GM19455 (cell line): Measurements from ENCODE around the gene POMGNT2.

Source experiments
- ATAC-seq: cut with Tn5 transposase; IDR thresholded peaks from one replicate; pipeline ENCODE4 v1.9.1; 2021; ENCODE audit not compliant: unreplicated experiment

Gene POMGNT2

DNA sequence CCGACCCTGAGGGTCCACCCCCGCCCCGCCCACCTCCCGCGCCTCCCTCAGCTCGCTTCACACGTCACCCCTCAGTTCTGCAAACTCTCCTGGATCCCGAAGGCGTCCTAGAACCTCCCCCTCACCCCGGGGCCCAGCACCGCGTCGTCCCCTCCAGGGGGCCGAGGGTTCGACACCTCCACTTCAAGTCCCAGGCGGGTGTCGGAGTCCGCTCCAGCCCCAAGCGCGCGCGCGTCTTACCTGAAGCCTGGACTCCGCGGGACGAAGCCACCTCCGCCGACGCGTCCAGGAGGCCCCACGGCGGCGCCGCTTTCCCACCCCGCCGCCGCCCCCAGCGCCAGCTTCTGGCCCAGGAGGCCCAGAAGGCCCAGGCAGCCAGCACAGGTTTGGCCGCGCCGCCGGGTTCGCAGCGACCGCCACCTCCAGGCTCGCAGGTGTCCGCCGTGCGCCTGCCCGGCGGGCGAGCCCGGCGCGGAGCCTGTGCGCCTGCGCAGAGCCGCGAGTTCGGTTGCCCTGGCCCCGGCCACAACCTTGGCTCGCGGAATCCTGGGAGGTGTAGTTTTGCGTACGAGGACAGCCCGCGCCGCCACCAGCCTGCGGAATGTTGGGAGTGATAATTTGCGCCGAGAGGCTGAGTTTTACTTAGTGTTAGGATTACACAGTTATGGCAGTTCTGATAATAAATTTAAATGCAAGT, at the start of gene POMGNT2:
TSS of gene POMGNT2 (minus strand) at position 484 of the 697 bp plus-strand sequence. CDS start 24,648 bp downstream, outside the sequence.
- ATAC-seq = peak; percentile 91

DNA sequence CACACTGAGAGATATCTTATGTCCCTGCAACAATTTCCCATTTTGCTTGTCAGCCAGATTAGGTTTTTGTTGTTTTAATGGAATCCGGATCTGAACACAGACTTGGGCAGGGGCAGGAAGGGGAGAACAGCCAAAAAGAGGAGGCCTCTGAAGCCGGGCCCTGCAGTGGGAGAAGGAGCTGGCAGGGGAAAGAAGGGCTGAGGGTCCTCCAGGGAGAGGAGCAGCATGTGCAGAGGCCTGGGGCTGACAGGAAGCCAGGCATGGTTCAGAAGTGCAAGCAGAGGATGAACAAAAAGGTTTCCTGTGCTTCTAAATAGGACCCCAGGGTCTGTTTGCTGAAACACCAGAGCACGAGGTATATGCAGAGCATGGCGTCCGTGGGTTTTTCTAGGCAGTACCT, 49.1 kb upstream of the POMGNT2 start:
- no peak for ATAC-seq

DNA sequence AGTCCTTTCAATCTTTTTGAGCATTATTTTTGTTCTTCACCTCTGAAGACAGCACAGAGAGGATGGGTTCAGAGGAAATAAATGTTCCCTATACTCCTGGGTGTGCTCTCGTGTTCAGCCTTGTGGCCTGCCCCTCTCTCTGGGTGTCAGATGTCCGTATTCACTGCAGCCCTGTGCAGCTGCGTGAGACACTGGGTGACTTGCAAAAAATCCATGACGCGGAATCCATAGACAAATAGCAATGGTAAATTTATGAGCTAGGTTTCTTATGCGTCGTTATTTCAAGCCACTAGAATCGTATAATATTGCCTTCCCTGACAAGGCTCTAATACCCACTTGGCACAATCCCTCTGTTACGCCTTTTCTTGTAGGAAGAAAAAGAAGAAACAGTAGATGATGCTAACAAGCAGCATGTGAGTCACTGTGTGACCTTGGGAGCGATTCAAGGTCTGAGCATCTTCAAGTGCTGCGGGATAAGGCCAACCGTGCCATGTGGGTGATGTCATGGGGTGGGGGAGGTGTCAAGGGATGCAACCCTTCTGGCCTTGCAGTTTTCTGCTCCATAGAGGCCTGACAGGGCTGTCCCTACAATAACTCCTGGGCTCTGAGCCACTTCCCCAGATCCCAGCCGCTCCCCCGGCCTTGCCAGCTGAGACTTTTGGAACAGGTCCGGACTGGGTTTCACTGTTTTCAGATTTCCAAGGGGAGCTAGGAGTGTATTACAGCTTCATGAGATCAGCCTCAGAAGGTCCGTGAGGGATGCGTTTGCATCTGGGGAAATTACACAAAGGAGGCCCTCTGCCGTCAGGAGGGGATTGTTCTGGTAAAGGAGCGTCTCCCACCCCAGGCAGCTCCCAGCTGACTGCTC, 47.6 kb upstream of the POMGNT2 start:
- ATAC-seq = no peak

DNA sequence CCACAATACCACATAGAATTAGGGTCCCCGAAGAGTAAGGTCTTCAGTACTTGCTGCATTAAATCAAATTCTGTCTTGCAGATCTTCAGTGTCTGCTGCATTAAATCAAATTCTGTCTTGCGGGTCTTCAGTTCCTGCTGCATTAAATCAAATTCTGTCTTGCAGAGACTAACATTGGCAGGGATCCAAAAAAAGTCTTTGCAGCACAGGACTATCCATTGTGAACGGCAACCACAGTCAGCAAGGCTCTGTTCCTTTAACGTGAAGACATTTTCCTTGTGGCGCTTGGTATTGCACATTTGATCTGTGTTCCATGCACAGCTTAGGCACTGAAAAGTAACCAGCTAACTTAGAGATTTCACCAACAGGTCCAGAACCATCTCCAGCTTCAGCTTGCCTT, 46.8 kb upstream of the POMGNT2 start:
- ATAC-seq = no peak

DNA sequence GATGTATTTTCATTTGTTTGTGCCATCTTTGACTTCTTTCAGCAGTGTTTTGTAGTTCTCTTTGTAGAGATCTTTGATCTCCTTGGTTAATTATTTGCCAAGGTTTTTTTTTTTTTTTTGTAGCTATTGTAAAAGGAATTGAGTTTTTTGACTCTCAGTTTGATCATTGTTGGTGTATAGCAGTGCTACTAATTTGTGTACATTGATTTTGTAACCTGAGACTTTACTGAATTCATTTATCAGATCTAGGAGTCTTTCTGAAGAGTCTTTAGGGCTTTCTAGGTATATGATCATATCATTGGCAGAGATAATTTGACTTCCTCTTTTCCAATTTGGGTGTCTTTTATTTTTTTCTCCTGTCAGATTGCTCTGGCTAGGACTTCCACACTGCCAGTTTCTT, 42.2 kb upstream of the POMGNT2 start:
- ATAC-seq = no peak

DNA sequence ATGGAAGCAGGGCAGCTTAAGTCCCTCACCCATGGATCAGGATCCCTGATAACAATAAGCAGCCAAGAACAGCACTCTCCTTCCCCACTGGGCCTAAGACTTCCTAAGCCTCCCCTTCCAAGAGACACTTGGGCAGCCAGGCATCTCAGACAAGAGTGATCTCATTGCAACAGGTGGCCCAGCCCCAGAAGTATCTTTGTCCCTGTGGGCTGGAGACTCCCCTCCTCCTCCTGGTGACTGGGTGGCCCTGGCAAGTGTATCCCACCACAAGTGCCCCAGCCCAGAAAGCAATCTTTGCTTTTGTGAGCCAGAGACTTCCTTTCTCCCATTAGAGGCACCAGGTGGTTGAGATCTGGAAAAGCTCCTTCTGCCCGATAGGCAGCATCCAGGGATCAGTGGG, 40.7 kb upstream of the POMGNT2 start:
- ATAC-seq = no peak

DNA sequence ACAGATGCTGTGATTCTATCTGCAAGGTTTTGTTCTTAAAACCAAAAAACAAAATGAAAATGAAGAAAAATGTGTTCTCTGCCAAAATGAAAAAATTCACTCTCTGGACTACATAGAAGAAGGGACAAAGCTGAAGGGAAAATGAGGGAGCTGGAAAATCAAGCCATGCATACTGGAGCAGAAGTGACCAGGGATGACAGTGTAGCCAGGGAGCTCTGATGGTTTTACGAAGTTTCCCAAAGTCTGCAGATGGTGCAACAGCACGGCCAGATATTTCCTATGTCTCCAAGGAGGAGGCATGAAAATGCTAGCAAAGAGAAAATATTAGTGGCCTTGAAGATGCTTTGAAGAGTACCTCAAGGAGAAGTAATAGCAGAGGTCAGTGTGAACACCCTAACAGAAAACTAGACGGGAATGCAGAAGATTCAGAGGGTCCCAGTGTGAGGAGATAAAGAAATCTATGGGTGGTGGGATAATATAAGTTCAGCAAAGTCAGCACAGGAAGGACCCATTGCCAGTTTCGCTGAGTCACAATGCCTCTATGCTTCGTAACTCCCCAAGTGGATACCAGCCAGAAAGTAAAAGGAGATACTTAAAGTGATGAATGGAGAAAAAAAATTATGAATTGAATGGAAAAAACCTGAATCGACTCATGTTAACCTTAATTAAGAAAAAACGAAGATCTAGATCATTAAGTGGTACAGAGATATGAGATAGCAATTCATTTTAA, 39.0 kb upstream of the POMGNT2 start:
- ATAC-seq = no peak

DNA sequence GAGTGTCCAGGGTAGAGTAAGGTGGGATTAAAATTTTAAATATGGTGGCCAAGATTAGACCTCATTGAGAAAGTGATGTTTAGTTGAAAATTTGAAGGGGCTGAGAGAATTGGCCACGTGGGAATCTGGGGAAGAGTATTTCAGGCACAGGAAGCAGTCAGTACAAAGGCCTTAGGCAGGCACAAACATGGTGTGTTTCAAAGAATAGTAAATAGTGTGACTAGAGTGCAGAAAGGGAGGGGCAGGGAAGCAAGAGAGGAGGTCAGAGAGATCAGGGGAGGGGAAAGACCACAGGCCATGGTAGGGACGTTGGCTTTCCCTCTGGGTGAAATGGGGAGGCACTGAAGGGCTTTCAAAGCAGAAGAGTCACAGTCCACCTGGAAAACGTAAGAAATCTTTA, 36.6 kb upstream of the POMGNT2 start:
- ATAC-seq = no peak

DNA sequence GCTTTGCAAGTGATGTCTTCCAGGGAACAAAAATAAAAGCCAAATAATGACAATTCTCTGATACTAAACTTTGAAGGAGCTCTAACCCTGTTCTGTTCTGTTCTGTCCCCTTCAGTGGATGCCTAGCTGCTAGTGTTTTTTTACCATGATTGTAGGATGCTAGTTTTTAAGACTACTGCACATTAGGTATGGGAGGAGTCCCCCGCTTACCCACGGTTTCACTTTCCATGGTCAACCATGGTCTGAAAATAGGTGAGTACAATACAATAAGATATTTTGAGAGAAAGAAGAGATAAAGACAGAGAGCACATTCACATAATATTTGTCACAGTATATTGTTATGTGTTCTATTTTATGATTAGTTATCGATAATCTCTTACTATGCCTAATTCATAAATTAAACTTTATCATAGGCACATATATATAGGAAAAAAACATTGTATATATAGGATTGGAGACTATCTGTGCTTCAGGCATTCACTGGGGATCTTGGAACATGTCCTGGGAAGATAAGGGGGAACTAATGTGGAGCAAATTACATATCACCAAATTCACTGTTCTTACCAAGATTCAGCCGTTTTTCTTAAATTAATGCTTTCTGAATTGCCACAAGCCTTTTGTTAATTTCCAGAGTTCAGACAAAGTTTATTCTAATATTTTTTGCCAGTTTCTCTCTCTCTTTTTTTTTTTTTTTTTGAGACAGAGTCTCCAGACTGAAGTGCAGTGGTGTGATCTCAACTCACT, 32.8 kb upstream of the POMGNT2 start:
- ATAC-seq = no peak

DNA sequence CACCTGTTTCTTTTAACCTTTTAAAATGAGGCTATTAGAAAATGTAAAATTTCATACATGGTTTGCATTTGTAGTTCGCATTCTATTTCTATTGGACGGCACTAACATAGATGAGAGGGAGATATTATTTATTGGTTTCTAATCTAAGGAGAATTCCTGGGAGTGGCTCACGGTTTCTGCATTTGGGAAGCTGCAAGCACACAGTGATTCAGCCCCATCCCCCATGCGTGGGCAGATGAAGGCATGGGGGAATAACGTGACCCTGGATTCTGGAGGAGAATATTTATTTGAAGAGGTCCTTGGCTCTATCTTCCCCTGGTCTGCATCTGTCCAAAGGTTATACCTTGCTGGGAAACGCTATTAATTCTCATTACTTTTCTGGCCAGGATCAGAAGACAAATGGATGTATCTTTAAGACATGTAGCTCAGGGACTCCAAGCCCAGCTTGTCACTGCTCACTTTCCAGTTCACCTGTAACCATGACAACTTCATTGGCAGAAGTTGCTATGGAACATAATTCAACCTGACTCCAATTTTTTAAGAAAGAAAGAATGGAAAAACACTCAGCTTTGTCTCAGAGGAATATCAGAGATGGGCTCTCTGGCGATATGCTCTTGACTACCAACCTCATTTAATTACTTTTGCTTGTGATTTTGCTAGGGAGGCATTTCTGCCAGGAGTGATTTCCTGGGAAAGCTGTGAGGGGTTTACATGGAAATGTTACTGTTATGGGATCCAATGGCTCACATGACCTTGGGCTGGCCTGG, 27.2 kb upstream of the POMGNT2 start:
- ATAC-seq = no peak

DNA sequence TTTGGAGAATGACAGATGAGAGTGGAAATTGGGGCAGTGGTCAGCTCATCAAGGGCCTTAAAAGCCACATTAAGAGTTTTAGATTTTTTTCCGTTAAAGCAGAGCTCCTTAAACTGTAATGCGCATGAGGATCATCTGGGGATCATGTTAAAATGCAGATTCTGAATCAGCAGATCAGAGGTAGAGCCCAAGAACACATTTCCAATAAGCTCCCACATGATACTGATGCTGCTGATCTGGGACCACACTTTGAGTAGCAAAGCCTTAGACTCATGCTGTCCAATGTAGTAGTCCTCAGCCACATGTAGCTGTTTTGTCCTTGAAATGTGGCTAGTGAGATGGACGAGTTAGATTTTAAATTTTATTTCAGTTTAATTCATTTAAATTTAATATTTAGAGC, 26.3 kb upstream of the POMGNT2 start:
- no peak for ATAC-seq

DNA sequence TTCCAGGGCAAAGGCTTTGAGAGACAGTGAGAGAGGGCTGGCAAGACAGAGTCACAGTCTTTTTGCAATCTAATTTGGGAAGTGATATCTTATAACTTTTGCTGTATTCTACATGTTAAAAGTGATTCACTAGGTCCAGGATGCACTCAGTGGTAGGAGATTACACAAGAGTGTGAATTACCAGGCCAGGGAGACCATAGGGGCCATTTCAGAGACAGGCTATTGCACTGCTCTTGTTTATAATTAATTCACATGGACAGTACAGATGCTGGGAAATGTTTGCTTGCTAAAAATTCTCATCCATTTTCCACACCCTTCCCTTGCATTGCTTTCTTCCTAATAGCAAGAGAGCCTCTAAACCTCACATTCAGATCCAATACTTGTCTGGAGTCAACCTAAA, 22.6 kb upstream of the POMGNT2 start:
- ATAC-seq = no peak

DNA sequence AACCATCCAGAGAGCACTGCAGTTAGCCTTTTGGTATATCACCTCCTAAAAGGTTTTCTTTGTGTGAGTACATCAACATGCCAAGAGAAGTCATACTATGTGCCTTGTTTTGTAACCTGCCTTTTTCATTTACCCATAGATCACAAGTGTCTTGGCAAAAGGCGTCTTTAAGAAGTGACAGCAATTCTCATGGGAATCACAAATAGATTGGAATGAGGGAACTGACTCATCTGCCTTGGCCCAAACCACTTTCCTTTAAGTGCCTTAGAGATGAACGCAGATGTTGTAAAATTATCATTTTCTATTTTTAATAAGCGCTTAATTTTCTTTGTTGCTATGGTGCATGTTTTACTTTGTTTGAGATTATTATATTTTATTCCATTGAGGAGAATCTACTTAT, 20.7 kb upstream of the POMGNT2 start:
- ATAC-seq = no peak

DNA sequence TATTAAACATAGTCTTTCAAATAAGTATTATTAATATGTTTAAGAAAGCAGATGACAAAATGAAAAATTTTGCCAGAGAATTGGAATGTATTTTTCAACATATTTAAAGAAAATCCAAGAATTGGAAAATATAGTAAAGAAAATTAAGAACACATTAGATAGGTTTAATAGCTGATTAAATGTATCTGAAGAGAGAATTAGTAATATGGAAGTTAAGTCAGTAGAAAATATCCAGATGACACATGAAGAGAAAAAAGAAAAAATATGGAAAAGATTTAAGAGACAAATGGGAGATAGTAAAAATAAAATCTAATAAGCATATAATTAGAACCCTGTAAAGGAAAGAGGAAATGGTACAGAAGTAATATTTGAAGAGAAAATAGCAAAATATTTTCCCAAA, 18.0 kb upstream of the POMGNT2 start:
- ATAC-seq = no peak

DNA sequence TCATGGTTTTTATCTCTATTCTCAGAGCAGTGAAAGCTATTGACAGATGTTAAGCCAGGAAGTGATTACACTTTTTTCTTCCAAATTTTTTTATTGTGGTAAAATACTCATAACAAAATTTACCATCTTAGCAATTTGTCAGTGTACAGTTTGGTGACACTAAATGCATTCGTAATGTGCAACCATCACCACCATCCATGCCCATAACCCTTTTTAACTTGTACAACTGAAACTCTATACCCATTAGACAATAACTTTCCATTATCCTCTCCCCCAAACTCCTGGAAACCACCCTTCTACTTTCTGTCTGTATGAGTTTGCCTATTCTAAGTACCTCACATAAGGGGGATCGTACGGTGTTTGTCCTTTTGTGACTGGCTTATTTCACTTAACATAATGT, 15.1 kb upstream of the POMGNT2 start:
- no peak for ATAC-seq

DNA sequence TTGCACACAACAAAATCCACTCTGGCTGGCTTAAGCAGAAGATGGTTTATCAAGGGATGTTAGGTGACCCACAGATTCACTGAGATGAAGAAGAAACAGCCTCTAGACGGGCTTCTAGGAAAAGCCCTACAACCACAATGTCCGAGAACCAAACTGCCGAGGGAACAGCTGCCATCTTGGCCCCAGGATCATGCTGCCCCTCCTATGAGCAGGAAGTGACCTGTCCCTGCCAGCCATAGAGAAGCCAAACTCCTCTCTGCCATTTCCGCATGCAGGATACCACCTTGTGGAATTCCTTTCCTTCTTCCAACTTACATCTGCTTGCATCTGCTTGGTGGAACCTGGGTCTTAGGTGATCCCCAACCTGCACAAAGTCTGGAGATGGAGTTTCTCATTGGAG, 11.4 kb upstream of the POMGNT2 start:
- ATAC-seq = no peak

DNA sequence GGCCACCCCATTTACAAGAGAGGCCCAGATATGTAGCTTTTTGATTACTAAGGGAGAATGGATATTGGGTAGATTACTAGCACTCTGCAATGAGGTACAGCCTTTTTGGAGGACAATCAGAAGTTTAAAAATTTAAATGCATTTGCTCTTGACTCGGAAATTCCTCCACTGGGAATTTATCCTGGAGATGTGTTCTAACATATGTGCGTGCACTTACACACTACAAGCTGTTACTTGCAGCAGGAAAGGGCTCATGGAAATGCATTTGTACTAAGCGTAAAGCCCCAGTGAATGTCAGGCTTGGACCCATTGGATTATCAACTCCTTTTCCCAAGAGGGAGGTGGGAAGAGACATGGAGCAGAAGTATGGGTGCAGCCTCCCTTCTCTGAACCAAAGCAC, 7.8 kb upstream of the POMGNT2 start:
- ATAC-seq = no peak

DNA sequence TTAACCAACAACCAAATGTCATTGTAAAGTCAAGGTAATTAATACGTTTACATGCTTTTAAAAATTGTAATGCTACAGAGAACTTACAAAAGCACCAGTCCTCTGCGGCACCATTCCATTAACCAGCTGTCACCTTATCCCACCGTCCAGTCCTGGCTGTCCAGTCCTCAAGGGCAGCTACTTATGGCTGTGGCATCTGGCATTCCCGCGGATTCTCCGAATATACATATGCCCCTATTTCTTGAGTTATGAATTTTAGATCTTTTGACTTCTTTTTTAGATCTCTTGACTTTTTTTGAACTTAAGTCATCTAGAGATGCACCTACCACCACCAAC, 382 bp upstream of the POMGNT2 start:
- no peak for ATAC-seq

DNA sequence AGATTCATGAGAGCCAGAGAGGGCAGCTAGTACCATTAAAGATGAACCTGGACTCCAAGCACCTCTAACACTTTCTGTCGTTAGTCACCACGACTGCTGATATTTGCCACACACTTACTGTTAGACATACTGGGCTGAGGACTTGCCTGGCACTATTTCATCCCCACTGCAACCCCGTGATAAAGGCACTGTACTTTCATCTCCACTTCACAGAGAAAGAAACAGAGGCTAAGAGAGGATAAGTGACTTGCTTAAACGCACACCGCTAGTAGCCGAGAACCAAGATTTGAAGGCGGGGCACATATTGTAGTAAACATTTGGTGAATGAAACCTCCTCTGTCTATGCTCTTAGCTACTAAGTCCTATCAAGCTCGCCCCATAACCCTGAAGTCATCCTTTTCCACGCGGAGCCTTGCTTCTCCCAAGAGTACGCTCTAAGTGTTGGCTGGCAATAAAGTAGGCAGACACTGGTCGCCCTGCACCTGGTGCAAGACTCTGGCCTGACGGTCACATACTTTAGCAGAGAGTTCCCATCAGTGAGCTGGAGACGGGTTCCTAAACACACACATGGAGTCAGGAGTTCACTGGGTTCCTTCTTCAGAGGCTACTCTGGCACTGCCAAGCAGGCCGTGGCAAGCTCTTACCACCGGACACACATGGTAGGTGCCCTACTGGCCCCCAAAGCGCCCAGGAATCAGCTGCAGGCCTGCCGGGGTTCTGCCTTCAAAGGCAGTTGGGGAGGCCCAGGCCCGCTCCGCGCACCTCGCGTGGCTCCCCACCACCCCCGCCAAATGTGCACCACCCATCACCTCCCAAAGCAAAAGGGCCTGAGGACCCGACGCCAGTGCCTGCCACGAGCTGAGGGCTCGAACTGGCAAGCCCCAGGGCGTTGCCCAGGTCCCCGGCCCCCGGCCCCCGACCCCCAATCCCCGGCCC, 951 bp downstream of the POMGNT2 start:
- ATAC-seq = no peak
